ENCODE results near the gene GNAT2. TPM values are rescaled to one million over a fixed set of nuclear protein-coding genes. Genes with fewer than 3 reads are reported as not detected.

Gene GNAT2
- total RNA-seq, 1 donor: 0.27 TPM

GRCh38 chr1:109567877-109568672, 51.3 kb downstream of the GNAT2 start:
- DNase-seq (ENCODE audit: low read depth in 2 of 3, low spot score in 2 of 3): no peak

GRCh38 chr1:109566982-109567381, 52.4 kb downstream of the GNAT2 start:
- no peak for DNase-seq (ENCODE audit: low read depth in 2 of 3, low spot score in 2 of 3)

DNA sequence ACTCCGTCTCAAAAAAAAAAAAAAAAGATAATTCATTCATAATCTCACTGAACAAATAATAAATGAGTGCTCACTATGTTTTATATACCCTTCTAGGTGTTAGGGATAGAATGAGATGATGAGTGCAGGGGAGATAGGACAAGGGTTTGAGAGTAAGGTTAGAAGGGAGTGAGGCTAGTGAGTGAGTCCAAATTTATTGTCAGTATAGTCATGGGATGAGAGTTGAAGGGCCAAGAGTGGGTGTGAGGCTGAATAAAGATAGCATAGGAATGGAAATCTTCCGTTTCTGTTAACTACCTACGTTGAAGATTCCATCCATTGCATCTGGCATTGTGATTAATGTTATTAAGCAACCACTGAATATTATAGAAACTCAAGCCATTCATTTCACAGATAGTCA, 54.2 kb downstream of the GNAT2 start:
- no peak for DNase-seq (ENCODE audit: low read depth in 2 of 3, low spot score in 2 of 3)

DNA sequence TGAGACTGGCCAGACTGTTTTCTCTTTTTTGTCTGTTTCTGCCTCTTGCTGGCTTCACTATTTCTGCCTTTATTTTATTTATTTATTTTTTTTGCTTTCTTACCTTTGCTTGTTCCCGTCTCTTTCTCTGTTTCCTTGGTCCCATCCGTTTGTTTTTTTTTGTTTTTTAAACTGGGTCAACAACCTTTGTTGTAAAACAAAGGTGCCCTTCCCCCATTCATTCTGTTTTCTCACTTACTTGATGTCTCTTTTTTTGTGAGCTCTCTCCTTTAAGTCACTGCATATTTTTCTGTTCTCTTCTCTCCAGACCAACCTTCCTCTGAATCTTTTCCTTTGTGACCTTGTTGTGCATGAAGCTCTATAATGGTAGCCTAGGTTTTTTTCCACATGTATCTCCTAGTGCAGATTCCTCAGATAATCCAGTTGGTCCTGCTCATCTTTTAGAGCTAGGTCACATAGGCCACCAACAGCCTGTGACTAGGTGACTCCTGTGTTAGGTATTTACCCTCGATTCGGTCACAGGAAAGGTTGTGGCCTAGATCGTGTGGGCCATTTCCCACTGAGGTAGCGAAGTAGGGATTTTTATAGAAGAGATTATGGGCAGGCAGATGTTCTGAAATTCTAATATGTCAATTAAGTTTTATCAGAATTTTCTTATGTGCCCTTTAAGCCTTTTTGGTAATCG, 55.1 kb downstream of the GNAT2 start:
- DNase-seq (ENCODE audit: low read depth in 2 of 3, low spot score in 2 of 3): no peak

DNA sequence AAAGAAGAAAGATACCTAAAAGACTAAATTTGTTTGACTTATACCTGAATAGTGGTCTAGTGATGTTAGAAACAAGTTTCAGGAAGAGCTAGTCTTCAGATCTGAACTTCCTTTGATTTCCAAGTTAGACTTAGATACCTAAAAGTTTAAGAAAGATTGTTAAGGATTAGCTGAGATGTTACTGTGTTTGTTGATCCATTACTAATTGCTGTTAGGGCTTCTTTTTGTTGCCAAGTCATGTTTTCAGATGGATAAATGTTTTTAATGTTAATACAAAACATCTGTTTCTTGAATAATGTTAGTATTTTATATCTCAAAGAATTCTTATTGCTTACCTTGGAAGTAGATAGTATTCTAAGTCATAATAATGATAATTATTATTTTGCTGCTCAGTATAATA, 59.4 kb downstream of the GNAT2 start:
- DNase-seq (ENCODE audit: low read depth in 2 of 3, low spot score in 2 of 3): no peak

GRCh38 chr1:109557520-109557919, 61.9 kb downstream of the GNAT2 start:
- no peak for DNase-seq (ENCODE audit: low read depth in 2 of 3, low spot score in 2 of 3)

- no peak for DNase-seq (ENCODE audit: low read depth in 2 of 3, low spot score in 2 of 3)
Measured at GRCh38 chr1:109556563-109556962, 62.9 kb downstream of the GNAT2 start.

Small RNA genes within 50 kb of the gene (small RNA-seq; reads per million reads assigned to genes)
- gene RNU6V: 13.0 reads per million, percentile 93 among the genes with 10 or more reads in this experiment

Other genes starting within 250 kb of the GNAT2 start
- gene SORT1, start 221.7 kb downstream of the GNAT2 start, total RNA-seq: 7.0 TPM
- 30.7 TPM for gene PSMA5, start 193.2 kb downstream of the GNAT2 start, total RNA-seq
- gene SYPL2, start 153.1 kb downstream of the GNAT2 start, total RNA-seq: not detected
- gene ATXN7L2, start 135.7 kb downstream of the GNAT2 start, total RNA-seq: 5.7 TPM
- gene CYB561D1, start 125.5 kb downstream of the GNAT2 start, total RNA-seq: 9.4 TPM
- gene AMIGO1, start 109.9 kb downstream of the GNAT2 start, total RNA-seq: 1.1 TPM
- gene GPR61, start 79.7 kb downstream of the GNAT2 start, total RNA-seq: 0.27 TPM
- 7.3 TPM for gene GNAI3, start 71.0 kb downstream of the GNAT2 start, total RNA-seq
- 259 TPM for gene AMPD2, start 221 bp upstream of the GNAT2 start, total RNA-seq
- gene GSTM4, start 36.5 kb upstream of the GNAT2 start, total RNA-seq: 12.1 TPM
- 20.7 TPM for gene GSTM2, start 48.4 kb upstream of the GNAT2 start, total RNA-seq
- gene GSTM1, start 68.2 kb upstream of the GNAT2 start, total RNA-seq: not detected
- gene GSTM5, start 92.6 kb upstream of the GNAT2 start, total RNA-seq: 0.27 TPM
- gene GSTM3, start 121.4 kb upstream of the GNAT2 start, total RNA-seq: 13.5 TPM
- not detected for gene EPS8L3, start 144.3 kb upstream of the GNAT2 start, total RNA-seq